GM19351 (cell line): ENCODE data around the gene CFAP141.
A peak's percentile ranks its signal among the peaks of the same experiment; 100 is the strongest.
"Not testable (repeated sequence)": the region's sequence is repeated elsewhere in the genome, so short reads cannot be mapped to it uniquely, and the experiment has no call there.

Experiments
- ATAC-seq: cut with Tn5 transposase; IDR thresholded peaks from one replicate; pipeline ENCODE4 v1.9.1; 2021; ENCODE audit warnings: mild to moderate bottlenecking, moderate library complexity; ENCODE audit not compliant: unreplicated experiment

Gene CFAP141

DNA sequence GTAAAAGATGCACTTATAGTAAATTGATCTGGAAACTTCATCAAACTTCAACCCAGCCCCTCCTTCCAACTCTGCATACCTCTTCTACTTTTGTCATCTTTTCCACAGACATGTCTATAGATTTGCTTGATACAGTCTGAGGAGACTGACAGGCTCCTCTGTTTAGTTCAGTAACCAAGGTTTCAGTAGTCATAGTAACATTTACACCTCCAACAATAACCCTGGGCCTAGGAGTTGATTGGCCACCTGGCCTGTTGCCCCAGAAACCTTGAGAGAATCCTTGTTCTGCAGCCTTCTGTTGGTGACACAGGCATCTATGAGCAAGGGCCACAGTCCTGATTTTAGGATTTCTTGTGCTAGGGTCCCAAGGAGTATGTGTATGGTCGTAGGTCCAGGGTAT is at the start of gene CFAP141:
Gene CFAP141 (minus strand): TSS at position 138 of the 400 bp plus-strand sequence. CDS start 26 bp downstream, at position 112.
- no peak for ATAC-seq

DNA sequence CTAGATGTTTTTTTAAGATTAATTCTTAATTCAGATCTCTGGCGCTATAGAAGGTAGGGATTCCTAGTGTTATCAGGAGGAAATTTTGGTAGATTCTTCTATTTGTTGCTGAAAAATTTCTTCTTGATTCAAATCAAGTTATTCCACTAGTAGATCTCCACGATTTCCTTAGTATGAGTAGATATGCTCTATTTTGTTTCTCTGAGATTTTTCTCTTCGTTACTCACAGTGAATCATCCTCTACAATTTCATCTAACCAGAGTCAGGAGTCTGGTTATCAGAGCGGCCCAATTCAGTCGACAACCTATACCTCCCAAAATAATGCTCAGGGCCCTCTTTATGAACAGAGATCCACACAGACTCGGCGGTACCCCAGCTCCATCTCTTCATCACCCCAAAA is 47.5 kb upstream of the CFAP141 start:
- no peak for ATAC-seq

DNA sequence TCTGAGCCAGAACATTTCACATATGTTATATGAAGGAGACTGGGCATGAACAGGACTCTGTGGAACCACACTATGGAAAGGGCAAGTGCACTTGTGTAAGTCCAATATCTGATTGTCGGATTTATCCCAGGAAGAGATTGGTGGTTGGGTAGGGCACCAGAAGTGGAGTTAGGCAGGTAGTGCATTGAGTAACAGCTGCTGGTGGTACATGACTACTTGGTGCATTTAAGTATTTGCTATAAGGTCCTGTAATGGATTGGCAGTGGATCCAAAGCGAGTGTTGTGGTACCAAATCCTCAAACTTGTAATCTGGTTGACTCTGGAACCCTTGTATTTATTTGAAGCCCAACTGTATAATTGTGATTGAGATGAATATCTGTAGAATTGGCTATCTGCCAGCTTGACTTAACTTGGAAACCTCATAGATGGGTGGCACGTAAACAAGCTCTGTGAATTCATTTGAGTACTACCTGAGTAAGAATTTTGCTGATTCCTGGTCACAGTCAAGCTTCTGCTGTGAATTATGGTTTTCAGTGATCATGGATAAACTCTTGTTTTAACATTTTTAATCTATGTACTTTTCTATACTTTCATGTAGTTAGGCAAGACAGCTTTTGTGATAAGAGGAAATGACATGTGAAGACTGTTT is 35.7 kb upstream of the CFAP141 start:
- no peak for ATAC-seq

DNA sequence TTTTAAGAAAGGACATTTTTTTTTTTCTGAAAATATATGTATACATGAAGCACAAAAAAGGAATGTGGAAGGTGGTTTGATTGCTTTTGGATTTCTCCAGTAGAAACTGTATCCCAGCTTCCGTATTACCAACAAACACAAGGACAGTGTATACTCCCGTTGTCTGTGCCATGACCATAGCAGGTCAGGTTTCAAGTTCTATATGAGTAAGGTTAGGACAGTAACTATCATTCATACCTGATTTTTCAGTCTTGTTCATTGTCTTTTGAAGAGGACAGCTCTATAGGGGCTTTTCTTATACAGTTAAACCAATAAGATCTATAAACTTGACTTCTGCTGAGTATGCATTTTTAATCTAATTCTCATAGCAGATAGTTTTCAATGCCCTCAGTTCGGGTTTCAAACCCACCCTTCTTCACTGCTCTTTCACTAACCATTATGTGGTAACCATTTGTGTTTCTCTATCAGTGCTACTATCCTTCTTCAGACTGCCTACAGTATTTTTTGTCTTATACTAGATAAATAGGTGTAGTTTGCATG is 34.2 kb upstream of the CFAP141 start:
- ATAC-seq, result no peak

DNA sequence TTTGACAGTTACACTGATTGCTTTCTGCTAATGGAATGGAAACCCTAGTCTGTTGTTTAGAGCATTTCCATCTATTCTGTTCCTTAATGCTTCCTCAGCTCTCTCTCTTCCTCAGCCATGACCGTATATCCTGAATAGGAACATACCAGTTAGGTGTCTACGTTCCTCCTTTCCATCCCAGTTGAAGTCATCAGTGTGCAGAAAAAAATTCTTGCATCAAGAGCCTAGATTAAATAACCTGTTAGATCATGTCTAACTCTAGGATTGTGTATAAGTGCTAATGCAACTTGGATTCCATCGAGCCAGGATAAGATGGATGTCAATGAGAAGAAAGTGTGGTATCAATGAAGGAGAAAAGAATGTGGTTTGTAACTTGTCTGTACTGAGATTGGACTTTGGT is 33.4 kb upstream of the CFAP141 start:
- no peak for ATAC-seq

DNA sequence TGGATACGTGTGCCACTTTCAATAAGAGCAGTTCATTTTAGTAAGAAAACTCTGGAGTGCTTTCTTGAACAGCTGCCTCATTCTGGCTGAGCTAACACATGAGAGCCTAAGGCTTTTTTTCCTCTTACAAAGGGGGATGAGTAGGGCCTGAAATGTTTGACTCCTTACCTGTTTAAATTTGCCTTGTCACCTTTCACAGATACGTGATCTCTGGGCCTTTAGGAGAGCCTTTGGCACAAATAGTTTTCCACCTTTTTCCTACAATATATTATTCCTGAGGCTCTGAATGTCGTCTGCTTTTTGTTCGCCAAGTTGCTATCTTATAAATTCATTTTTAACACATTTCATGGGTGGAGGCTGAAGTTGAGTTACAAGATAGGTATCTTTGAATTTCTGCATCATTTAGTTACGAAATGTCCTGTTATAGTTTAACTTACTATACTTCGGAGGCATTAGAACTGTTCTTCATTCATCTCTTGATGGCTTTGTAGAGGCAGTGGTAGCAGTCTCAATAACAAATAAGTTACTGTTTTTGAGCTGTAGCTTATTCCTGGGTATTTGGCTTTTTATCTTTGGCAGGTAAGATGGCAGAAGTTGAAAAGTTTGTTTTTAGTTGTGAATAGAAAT is 31.9 kb upstream of the CFAP141 start:
- no peak for ATAC-seq

DNA sequence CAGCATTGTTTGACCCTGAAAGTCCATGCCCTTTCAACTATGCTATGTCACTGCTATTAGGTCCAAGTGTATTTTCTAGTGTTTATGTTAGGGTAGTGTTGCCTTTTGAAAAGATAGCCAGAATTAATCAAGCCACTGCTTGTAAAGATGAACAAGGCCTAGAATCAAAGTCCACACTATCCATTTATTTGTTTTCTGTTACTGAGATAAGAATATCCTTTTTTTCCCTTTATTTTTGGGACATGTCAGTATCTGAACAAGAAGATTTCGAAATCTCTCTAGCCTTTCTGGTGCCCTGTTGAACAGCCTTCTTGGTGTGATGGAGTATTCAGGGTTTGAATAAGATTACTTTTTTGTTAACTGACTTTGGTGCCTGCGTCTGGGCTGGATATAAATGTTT is 31.3 kb upstream of the CFAP141 start:
- ATAC-seq, result no peak

DNA sequence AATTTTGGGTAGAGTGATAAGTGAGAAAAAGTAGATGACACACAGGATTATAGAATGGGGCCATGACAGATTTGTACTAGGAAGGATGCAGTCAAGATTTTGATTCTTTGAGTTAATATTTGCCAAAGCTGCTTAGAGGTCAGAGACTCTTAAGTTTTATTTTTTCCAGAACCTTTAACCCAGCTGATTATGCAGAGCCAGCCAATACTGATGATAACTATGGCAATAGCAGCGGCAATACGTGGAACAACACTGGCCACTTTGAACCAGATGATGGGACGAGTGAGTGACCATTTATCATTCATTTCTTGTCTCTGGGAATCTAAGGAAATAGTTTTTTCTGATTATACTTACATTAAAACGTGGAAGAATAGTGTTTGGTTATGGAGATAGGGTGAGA is 30.7 kb upstream of the CFAP141 start:
- no peak for ATAC-seq

DNA sequence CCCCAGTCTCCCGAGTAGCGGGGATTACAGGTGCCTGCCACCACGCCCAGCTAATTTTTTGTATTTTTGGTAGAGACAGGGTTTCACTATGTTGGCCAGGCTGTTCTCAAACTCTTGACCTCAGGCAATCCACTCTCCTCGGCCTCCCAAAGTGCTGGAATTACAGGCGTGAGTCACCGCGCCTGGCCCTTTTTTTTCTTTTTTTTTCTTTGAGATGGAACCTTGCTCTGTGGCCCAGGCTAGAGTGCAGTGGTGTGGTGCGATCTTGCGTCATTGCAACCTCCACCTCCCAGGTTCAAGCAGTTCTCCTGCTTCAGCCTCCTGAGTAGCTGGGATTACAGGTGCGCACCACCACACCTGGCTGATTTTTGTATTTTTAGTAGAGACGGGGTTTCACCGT is 27.0 kb upstream of the CFAP141 start:
- ATAC-seq, result not testable (repeated sequence)

DNA sequence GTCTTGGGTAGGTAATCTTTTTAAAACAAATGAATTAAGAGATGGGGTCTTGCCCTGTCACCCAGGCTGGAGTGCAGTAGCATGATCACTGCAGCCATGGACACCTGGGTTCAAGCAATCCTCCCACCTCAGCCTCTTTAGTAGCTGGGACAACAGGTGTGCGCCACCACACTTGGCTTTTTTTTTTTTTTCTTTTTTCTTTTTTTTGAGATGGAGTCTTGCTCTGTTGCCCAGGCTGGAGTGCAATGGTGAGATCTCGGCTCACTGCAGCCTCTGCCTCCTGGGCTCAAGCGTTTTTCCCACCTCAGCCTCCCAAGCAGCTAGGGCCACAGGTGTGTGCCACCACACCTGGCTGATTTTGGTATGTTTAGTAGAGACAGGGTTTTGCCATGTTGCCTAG is 25.0 kb upstream of the CFAP141 start:
- ATAC-seq, result not testable (repeated sequence)

DNA sequence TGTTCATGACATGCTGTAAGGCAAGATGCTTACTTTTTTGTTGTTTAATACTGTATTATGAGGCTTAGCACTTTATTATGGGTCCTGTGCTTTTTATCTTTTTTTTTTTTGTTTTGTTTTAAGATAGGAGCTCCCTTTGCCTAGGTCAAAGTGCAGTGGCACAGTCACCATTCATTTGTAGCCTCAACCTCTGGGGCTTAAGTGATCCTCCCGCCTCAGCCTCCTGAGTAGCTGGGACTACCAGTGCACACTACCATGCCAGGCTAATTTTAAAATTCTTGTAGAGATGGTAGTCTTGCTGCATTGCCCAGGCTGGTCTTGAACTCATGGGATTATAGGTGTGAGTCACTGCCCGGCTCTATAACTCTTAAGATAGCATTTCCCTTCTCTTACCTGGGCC is 19.2 kb upstream of the CFAP141 start:
- no peak for ATAC-seq

DNA sequence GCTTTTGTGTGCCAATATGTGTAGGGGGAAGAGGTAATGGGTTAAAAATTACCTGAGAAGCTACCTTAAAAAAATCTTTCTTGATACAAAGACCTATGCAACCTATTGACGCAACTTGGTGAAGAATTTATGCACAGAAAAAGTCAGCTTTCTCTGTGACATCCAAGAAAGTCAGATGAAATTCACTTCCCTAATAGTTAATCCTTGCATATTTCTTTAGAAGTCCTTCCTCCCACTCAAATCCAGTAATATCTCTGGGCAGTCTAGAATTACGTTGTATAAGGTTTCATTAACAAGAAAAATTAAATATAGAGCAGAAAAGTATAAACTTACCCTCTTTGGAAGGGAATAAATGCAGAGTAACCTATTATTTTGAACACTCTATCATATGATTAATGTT is 17.5 kb upstream of the CFAP141 start:
- no peak for ATAC-seq

DNA sequence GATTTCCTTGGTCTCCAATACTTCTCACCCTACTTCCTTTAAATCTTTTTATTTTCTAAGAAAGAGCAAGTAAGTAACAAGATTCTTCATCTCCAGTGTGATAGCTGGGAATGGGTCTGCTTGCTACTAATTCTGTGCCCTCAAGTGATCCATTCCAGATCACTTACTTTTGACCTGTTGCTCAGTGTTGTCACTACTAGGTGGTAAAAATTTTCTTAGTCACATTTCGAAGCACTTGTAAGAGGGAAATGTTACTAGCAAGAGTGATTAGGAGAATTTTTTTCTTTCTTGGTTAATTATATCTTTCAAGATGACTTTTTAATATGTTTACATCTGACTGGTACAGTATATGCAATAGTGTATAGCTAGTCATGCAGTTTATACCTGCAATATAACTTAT is 16.8 kb upstream of the CFAP141 start:
- ATAC-seq, result no peak

DNA sequence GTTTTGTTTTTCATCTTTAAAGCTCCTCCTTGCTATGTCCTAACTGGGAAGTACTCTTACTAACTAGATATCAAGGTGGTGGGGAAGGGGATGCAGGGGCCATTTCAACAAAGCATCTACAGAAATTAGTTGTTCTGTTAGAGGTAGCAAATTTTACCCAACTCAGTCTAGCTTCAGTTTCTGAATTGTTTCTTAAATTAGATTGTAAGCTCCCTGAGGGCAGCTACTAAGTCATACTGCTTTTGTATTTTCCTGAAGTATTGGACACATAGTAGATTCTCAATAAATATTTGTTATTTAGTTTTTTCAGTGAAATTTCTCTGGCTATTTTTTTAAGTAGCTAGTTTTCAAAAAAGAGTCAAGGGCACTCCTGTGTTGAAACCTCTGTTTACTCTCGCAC is 16.4 kb upstream of the CFAP141 start:
- ATAC-seq, result no peak

DNA sequence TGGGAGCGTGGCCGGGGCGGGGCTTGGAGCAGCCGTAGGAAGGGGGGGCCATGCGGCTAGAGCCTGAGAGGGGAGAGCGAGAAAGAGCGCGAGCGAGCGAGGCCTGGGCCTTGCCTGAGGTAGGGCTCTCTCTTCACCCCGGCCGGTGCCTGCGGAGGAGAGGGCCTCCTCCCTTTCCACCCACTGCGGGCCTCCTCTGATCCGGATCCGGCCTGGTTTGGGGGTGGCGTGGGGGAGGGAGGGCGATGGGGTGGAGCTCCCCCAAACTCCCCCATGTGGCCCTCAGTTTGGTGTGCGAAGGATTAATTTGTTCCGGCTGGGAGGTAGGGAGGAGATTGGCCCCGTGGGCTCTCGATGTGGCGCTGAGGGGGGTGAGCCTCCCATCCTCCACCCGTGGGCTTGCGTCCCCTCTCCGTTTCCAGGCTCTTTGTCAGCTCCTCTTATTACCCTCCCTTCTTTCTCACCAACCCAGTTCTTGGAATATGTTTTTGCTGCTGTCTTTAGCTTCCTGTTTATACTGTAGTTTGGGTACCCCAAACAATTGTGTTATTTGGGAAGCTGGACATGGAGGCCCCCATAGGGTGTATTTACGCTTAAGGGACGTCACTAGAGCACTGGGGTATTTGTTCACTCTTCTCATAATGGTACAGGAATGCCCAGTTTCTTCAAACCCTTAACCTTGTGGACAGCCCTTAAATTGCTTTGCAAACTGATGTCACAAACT is 15.3 kb upstream of the CFAP141 start:
- ATAC-seq, result peak; percentile 24

DNA sequence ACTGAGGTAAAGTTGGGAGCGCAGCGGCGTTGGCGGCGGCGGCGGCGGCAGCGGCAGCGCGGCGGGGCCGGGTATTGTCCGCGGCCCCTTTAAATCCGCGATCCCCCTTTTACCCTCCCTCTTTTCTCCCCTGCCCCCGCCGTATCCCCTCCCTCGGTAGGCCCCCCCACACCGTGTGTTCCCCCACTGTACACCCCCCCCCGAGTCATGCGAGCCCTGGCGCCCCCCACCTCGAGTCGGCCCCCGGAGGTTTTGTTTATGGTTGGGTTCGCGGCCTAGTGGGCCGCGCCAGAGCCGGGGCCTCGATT is 14.8 kb upstream of the CFAP141 start:
- ATAC-seq, result peak; percentile 5

DNA sequence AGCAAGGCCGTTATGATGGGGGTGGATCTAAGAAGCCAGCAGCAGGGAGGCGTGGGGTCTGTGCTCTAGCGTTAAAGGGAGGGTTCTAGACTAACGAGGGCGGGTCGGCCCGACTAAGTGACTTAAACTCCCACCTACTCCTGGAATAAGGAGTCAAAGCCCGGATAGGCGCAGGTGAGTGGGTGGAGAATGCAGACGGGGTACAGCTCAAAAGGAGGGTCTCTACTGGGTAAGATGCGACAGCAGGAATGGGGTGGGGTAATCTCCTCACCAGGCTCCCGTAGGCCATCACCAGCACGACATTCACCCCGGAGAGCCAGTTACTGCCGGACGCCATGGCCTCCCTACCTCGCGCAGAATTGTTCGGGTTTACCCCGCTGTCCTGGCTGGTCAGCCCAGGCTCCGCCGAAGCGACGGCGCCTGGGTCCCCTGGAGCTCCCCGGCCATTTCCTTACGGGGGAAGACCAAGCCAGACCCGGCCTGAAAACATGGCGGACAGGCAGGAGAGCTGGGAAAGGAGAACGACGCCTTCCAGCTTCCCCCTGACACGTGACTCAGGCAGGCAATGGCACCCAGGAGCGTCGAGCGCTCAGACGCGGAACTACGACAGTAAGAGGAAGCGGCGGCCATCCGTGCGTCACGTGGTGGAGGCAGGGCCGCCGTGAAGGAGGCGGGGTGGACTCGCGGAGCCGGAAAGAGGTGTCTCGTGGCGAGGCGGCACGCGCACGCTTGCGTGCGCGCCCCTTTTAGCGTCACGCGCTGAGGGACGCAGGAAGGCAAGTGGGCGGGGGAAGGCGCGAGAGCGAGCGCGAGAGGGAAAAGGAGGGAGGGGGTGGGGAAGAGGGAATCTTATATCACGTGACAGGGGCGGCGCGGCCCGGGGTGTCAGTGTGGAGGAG is 14.2 kb upstream of the CFAP141 start, which contains the start of gene UBAP2L:
Gene UBAP2L (plus strand): TSS at position 885 of the 899 bp plus-strand sequence. CDS start 4,169 bp downstream, outside the sequence.
- ATAC-seq, result peak; percentile 91

DNA sequence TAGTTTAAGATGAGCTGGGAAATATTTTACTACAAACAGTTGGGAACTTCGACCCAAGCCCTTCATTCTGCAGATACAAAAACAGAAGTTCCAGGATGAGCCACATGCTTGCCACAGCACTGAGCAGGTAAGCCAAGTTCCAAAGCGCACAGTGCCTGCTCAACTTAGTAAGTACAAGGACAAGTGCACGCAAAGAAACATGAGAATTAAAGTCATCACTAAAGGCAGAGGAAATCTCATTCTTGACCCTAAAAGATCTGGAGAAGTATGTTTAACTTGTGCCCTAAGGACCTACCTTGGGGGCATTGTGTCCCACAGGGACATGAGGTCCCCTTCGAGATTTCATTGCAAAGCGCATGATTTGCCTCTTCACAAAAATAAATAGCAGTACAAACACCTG is 13.4 kb upstream of the CFAP141 start:
- ATAC-seq, result no peak

DNA sequence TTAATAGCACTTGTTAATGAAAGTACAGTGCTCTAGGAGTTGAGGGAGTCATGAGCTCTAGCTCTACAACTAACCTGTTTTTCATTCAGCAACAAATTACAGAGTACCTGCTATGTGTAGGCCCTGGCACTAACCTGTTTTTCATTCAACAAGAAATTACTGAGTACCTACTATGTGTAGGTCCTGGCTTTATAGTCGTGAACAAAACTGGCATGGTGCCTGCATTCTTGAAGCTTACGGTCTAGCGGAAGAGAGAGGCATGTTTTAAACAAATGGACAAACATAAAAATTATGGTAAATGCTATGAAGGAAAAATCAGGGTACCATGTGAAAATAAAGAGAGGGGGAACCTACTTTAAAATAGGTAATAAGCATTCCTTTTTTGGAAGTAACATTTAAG is 12.4 kb upstream of the CFAP141 start:
- ATAC-seq, result no peak

DNA sequence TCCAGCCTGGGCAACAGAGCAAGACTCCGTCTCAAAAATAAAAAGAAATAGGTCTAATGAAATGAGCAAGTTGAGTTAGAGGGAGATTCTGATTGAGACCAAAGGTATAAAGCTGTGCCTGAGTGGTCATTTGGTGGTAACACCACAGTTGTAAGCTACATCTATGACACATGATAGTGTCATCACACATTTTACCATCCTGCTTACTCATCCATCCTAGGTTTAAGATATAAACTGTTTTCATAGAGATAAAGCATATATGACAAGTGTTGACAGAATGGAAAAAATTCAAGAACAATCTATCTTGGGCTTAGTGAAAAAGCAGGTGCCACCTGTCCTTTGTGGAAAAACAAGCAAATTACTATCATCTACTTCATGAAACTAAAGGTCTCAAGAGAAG is 7.1 kb upstream of the CFAP141 start:
- no peak for ATAC-seq

DNA sequence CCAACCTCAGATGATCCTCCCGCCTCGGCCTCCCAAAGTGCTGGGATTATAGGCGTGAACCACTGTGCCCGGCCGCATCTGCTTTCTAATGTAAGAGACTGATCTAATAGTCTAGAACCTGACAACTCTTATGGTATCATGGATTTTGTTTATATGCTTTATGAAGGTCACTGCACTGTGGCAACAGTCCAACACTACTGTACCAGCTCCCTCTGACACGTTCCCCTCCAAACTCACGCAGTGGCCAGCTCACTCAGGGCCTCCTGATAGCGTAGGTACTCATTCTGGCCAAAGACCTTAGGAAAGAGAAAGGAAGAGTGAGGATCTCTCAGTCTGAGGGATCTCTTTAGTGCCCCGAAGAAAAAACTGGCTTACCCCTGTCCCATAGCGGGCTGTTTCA is 6.0 kb upstream of the CFAP141 start:
- no peak for ATAC-seq
